ENCODE measurements around the gene NRL. TPM values are rescaled to one million over a fixed set of nuclear protein-coding genes. Genes with fewer than 3 reads are reported as not detected.
"Not testable (repeated sequence)": the region's sequence is repeated elsewhere in the genome, so short reads cannot be mapped to it uniquely, and the experiment has no call there.

Gene NRL
- total RNA-seq, 1 donor = 1.8 TPM

DNA sequence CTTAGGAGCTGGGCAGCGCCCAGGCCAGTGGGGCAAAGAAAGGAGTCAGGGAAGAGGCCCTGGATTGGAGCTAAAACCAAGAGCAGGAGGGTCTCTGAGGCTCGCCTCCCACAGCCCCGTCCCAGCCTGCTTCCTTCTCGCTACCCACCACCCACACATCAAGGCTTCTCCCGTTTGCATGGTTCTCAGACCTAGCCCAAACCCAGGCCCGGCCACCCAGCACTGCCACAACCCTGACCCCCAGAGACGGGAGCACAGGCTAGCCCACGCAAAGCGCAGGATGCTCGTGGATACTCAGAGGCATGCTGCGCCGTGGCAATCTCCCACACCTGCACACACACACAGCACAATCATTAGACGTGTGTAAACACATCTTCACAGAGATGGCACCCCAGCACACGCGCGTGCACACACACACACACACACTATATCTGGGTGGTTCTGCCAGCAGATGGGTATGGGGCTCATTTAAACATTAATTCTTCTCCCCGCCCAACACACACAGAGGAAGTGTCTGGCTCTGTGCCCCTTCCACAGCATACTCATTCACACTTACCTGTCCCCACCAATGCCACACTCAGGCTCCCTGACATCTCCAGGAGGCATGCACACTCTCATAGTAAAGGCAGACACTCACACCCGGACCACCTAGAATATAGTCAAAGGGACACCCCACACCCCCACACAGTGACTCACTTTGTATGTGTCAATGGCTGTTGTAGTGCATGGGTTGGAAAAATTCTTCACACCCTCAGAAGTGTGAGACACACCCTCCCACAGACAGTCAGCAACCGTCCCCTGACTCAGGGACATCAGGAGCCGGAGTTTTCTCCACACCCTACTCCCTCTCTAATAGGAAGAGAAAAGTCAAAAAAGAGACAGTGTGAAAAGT lies 61.8 kb downstream of the NRL start:
- Histone ChIP-seq H3K4me2 (ENCODE audit: insufficient read depth, low read length) (peak overlapping the region; percentile 84), H3K4me1 (ENCODE audit: insufficient read depth, low read length) (peaks cover 6% of the 10 kb centered on the region), H3K36me3 (ENCODE audit: insufficient read depth, low read length) (no peaks in the 10 kb centered on the region), H3K79me2 (ENCODE audit: insufficient read depth, low read length) (no peaks in the 10 kb centered on the region), H4K20me1 (ENCODE audit: insufficient read depth, low read length) (no peaks in the 10 kb centered on the region), H3K27me3 (ENCODE audit: insufficient read depth, low read length) (peaks cover 36% of the 10 kb centered on the region), H3K9me3 (ENCODE audit: low read depth, low read length) (no peaks in the 10 kb centered on the region), H2AFZ (ENCODE audit: low read length) (no peak overlapping the region), H3K27ac (ENCODE audit: low read depth, low read length) (no peak overlapping the region), H3K4me3 (ENCODE audit: insufficient read depth, low read length) (peak overlapping the region; percentile 74)
- peak; percentile 60 for DNase-seq (ENCODE audit: insufficient read length, low spot score, missing footprints)
- TF ChIP-seq, protein P1, sequence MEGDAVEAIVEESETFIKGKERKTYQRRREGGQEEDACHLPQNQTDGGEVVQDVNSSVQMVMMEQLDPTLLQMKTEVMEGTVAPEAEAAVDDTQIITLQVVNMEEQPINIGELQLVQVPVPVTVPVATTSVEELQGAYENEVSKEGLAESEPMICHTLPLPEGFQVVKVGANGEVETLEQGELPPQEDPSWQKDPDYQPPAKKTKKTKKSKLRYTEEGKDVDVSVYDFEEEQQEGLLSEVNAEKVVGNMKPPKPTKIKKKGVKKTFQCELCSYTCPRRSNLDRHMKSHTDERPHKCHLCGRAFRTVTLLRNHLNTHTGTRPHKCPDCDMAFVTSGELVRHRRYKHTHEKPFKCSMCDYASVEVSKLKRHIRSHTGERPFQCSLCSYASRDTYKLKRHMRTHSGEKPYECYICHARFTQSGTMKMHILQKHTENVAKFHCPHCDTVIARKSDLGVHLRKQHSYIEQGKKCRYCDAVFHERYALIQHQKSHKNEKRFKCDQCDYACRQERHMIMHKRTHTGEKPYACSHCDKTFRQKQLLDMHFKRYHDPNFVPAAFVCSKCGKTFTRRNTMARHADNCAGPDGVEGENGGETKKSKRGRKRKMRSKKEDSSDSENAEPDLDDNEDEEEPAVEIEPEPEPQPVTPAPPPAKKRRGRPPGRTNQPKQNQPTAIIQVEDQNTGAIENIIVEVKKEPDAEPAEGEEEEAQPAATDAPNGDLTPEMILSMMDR (IDR thresholded peaks at IDR 0.05; ENCODE audit: extremely low read depth, low read depth, low read length) = no peak

DNA sequence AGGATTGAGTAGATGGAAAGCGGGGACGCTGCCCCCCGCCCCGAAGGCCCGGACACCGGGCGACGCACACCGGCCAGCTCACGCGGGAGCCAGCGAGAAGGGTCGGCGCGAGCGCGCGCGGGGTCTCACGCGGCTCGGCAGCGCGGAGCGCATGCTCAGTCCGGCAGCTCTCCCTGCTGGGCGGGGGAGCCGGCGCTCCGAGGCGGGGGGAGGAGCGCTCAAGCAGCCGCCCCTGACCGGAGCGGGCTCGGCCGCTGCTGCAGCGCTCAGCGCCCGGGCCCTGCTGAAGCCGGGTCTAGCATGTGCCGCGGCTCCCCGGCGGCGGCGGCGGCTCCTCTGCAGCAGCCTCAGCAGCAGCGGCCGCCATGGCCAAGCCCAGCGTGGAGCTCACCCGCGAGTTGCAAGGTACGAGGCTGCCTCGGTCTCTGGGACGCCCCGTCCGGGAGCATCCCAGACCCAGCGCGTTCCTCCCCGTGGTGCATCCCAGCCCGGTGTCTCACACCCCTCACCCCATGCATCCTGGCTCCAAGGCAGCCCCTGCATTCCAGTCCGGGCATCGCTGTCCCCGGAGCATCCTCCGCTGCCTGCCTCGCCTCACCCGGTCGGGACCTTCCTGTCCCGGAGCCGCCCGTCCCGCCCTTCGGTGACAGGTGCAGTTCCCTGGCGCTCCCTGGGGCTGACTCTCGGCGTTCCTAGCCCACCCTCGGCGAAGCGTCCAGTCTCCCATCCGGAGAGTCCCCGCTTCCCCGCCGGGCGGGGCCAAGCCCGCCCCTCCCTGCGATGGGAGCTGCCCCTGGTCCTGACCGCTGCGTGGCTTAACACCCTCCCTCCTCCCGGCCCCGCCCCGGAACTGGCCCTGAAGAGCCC lies 62.7 kb downstream of the NRL start, which contains the start of gene CARMIL3:
CARMIL3 (plus strand) TSS at position 221 of the 867 bp plus-strand sequence; CDS start at position 366, 145 bp downstream.
- Histone ChIP-seq H3K36me3 (ENCODE audit: insufficient read depth, low read length) (no peaks in the 10 kb centered on the region), H3K9me3 (ENCODE audit: low read depth, low read length) (no peaks in the 10 kb centered on the region), H3K4me2 (ENCODE audit: insufficient read depth, low read length) (peak within 1 kb of the TSS; percentile 84), H3K27ac (ENCODE audit: low read depth, low read length) (no peak within 1 kb of the TSS), H3K4me3 (ENCODE audit: insufficient read depth, low read length) (peak within 1 kb of the TSS; percentile 74), H3K4me1 (ENCODE audit: insufficient read depth, low read length) (peaks cover 6% of the 10 kb centered on the region), H3K79me2 (ENCODE audit: insufficient read depth, low read length) (no peaks in the 10 kb centered on the region), H3K27me3 (ENCODE audit: insufficient read depth, low read length) (peaks cover 41% of the 10 kb centered on the region), H2AFZ (ENCODE audit: low read length) (peak within 1 kb of the TSS; percentile 76), H4K20me1 (ENCODE audit: insufficient read depth, low read length) (no peaks in the 10 kb centered on the region)
- DNase-seq (ENCODE audit: insufficient read length, low spot score, missing footprints) = peak; percentile 97
- TF ChIP-seq, protein P1 (IDR thresholded peaks at IDR 0.05; ENCODE audit: extremely low read depth, low read depth, low read length) = no peak

DNA sequence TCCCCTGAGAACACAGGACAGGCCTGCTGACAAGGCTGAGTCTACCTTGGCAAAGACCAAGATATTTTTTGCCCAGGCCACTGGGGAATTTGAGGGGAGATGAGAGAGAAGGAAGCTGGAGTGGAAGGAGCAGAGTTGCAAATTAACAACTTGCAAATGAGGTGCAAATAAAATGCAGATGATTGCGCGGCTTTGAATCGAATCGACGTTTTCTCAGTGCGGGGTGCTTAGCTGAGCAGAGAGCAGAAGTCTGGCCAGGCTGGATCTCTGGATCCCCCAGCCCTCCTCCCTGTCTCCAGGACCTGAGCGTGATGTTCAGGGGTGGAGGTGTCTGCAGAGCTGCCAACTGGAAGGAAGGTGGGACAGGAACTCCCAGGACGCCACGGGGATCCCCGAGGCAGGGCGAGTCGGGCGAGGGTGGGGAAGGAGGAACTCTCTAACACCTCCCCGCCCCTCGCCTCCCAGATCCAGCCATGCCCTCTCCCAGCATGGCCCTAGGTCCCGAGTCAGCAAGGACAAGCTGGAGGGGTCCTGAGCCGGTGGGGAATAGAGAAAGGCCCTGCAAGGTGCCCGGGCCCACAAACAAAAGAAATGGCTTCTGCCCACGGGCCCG lies 63.5 kb downstream of the NRL start:
- peaks cover 6% of the 10 kb centered on the region for H3K4me1 ChIP-seq (ENCODE audit: insufficient read depth, low read length)
- peak overlapping the region; percentile 74 for H3K4me3 ChIP-seq (ENCODE audit: insufficient read depth, low read length)
- no peaks in the 10 kb centered on the region for H3K9me3 ChIP-seq (ENCODE audit: low read depth, low read length)
- peak overlapping the region; percentile 84 for H3K4me2 ChIP-seq (ENCODE audit: insufficient read depth, low read length)
- H3K36me3 ChIP-seq (ENCODE audit: insufficient read depth, low read length) = no peaks in the 10 kb centered on the region
- no peaks in the 10 kb centered on the region for H3K79me2 ChIP-seq (ENCODE audit: insufficient read depth, low read length)
- TF ChIP-seq, protein P1 (IDR thresholded peaks at IDR 0.05; ENCODE audit: extremely low read depth, low read depth, low read length) = no peak
- peak; percentile 3 for DNase-seq (ENCODE audit: insufficient read length, low spot score, missing footprints)
- peak overlapping the region; percentile 76 for H2AFZ ChIP-seq (ENCODE audit: low read length)
- peaks cover 43% of the 10 kb centered on the region for H3K27me3 ChIP-seq (ENCODE audit: insufficient read depth, low read length)
- H4K20me1 ChIP-seq (ENCODE audit: insufficient read depth, low read length) = no peaks in the 10 kb centered on the region
- H3K27ac ChIP-seq (ENCODE audit: low read depth, low read length) = no peak overlapping the region

DNA sequence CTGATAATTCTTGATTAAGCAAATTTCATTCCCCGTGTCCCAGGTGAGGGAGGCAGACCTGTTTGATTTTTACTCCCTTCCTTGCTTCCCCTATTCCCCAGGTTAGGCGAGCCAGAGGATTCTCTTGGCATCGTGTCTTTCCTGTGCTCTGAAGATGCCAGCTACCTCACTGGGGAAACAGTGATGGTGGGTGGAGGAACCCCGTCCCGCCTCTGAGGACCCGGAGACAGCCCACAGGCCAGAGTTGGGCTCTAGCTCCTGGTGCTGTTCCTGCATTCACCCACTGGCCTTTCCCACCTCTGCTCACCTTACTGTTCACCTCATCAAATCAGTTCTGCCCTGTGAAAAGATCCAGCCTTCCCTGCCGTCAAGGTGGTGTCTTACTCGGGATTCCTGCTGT lies 64.0 kb downstream of the NRL start:
- H3K4me3 ChIP-seq (ENCODE audit: insufficient read depth, low read length); H3K9me3 ChIP-seq (ENCODE audit: low read depth, low read length); H3K36me3 ChIP-seq (ENCODE audit: insufficient read depth, low read length); H3K27ac ChIP-seq (ENCODE audit: low read depth, low read length); H2AFZ ChIP-seq (ENCODE audit: low read length); H3K4me2 ChIP-seq (ENCODE audit: insufficient read depth, low read length); H4K20me1 ChIP-seq (ENCODE audit: insufficient read depth, low read length); H3K4me1 ChIP-seq (ENCODE audit: insufficient read depth, low read length); H3K79me2 ChIP-seq (ENCODE audit: insufficient read depth, low read length); DNase-seq (ENCODE audit: insufficient read length, low spot score, missing footprints): not testable (repeated sequence)
- peaks cover 44% of the 10 kb centered on the region for H3K27me3 ChIP-seq (ENCODE audit: insufficient read depth, low read length)

DNA sequence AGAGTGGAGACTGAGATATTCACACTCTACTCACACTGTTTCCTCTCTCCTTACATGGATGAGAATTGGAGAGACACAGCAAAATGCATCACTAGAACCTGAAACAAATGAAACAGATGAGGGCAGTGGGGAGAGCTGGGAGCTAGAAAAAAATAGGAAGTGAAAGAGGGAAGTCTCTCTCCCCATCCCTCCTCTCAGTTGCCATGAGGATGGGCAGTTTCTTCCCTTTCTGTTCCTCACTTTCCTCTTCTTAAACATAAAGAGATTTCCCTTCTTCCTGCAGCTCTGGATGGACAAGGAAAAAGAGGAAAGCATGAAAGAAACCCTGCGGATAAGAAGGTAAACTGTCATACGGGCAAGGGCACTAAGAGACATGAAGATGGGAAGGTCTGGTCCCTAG lies 65.7 kb downstream of the NRL start:
- peaks cover 46% of the 10 kb centered on the region for H3K27me3 ChIP-seq (ENCODE audit: insufficient read depth, low read length)
- H3K4me1 ChIP-seq (ENCODE audit: insufficient read depth, low read length); H3K4me3 ChIP-seq (ENCODE audit: insufficient read depth, low read length); H4K20me1 ChIP-seq (ENCODE audit: insufficient read depth, low read length); H2AFZ ChIP-seq (ENCODE audit: low read length); H3K79me2 ChIP-seq (ENCODE audit: insufficient read depth, low read length); DNase-seq (ENCODE audit: insufficient read length, low spot score, missing footprints); H3K9me3 ChIP-seq (ENCODE audit: low read depth, low read length); H3K27ac ChIP-seq (ENCODE audit: low read depth, low read length); H3K36me3 ChIP-seq (ENCODE audit: insufficient read depth, low read length); H3K4me2 ChIP-seq (ENCODE audit: insufficient read depth, low read length): not testable (repeated sequence)
